ENCODE data around the gene FABP6.

Gene FABP6

GRCh38 chr5:160250826-160251225 is 21.5 kb downstream of the FABP6 start:
- no peak for DNase-seq (ENCODE audit: extremely low read depth, insufficient read length)
- Histone ChIP-seq H3K27me3 (replicated peaks; ENCODE audit: control insufficient read depth, insufficient read depth, low read length) (no peaks in the 10 kb centered on the region), H3K4me3 (replicated peaks; ENCODE audit: low read depth, low read length) (no peak overlapping the region), H3K36me3 (ENCODE audit: control insufficient read depth, insufficient read depth, low read length) (no peaks in the 10 kb centered on the region)
- TF ChIP-seq CTCF (IDR thresholded peaks at IDR 0.05; ENCODE audit: insufficient read depth, low read length, poor library complexity, severe bottlenecking) = no peak

GRCh38 chr5:160251406-160252155 is 22.3 kb downstream of the FABP6 start:
- no peaks in the 10 kb centered on the region for H3K27me3 ChIP-seq (replicated peaks; ENCODE audit: control insufficient read depth, insufficient read depth, low read length)
- H3K36me3 ChIP-seq (ENCODE audit: control insufficient read depth, insufficient read depth, low read length) = no peaks in the 10 kb centered on the region
- no peak for DNase-seq (ENCODE audit: extremely low read depth, insufficient read length)
- no peak overlapping the region for H3K4me3 ChIP-seq (replicated peaks; ENCODE audit: low read depth, low read length)
- no peak for TF ChIP-seq CTCF (IDR thresholded peaks at IDR 0.05; ENCODE audit: insufficient read depth, low read length, poor library complexity, severe bottlenecking)

- no peak overlapping the region for H3K4me3 ChIP-seq (replicated peaks; ENCODE audit: low read depth, low read length)
- TF ChIP-seq CTCF (IDR thresholded peaks at IDR 0.05; ENCODE audit: insufficient read depth, low read length, poor library complexity, severe bottlenecking) = no peak
- DNase-seq (ENCODE audit: extremely low read depth, insufficient read length) = no peak
- no peaks in the 10 kb centered on the region for H3K36me3 ChIP-seq (ENCODE audit: control insufficient read depth, insufficient read depth, low read length)
- no peaks in the 10 kb centered on the region for H3K27me3 ChIP-seq (replicated peaks; ENCODE audit: control insufficient read depth, insufficient read depth, low read length)
Measured at GRCh38 chr5:160252916-160253315, 23.6 kb downstream of the FABP6 start.

GRCh38 chr5:160253441-160253840 is 24.1 kb downstream of the FABP6 start:
- Histone ChIP-seq H3K27me3 (replicated peaks; ENCODE audit: control insufficient read depth, insufficient read depth, low read length) (no peaks in the 10 kb centered on the region), H3K36me3 (ENCODE audit: control insufficient read depth, insufficient read depth, low read length) (no peaks in the 10 kb centered on the region), H3K4me3 (replicated peaks; ENCODE audit: low read depth, low read length) (no peak overlapping the region)
- TF ChIP-seq CTCF (IDR thresholded peaks at IDR 0.05; ENCODE audit: insufficient read depth, low read length, poor library complexity, severe bottlenecking) = no peak
- DNase-seq (ENCODE audit: extremely low read depth, insufficient read length) = no peak

- no peak for DNase-seq (ENCODE audit: extremely low read depth, insufficient read length)
- H3K4me3 ChIP-seq (replicated peaks; ENCODE audit: low read depth, low read length) = no peak overlapping the region
- no peaks in the 10 kb centered on the region for H3K27me3 ChIP-seq (replicated peaks; ENCODE audit: control insufficient read depth, insufficient read depth, low read length)
- no peak for TF ChIP-seq CTCF (IDR thresholded peaks at IDR 0.05; ENCODE audit: insufficient read depth, low read length, poor library complexity, severe bottlenecking)
- H3K36me3 ChIP-seq (ENCODE audit: control insufficient read depth, insufficient read depth, low read length) = no peaks in the 10 kb centered on the region
Measured at GRCh38 chr5:160254706-160255105, 25.4 kb downstream of the FABP6 start.

GRCh38 chr5:160259341-160259740 is 30.0 kb downstream of the FABP6 start:
- no peak for TF ChIP-seq CTCF (IDR thresholded peaks at IDR 0.05; ENCODE audit: insufficient read depth, low read length, poor library complexity, severe bottlenecking)
- H3K36me3 ChIP-seq (ENCODE audit: control insufficient read depth, insufficient read depth, low read length) = no peaks in the 10 kb centered on the region
- no peak overlapping the region for H3K4me3 ChIP-seq (replicated peaks; ENCODE audit: low read depth, low read length)
- no peaks in the 10 kb centered on the region for H3K27me3 ChIP-seq (replicated peaks; ENCODE audit: control insufficient read depth, insufficient read depth, low read length)
- no peak for DNase-seq (ENCODE audit: extremely low read depth, insufficient read length)
